SU-DHL-6 (cell line): Measurements from ENCODE around the gene PLB1.

Source experiments
- H2AFZ ChIP-seq: fragments of 200-600 bp; sonication (generic); 2 replicates; pipeline ENCODE4 v1.6.1; 2014; ENCODE audit warnings: low read depth, mild to moderate bottlenecking, moderate library complexity, mixed read lengths, antibody characterized with exemption, low read length; ENCODE audit not compliant: severe bottlenecking
- H3F3A ChIP-seq: fragments of 200-600 bp; shearing (Covaris generic); 2 replicates; pipeline ENCODE4 v1.6.0; 2016; ENCODE audit warnings: antibody characterized with exemption, mild to moderate bottlenecking; ENCODE audit not compliant: insufficient read depth
- H3K27ac ChIP-seq: fragments of 200-600 bp; sonication (generic); 2 replicates; pipeline ENCODE4 v1.5.1; 2016; ENCODE audit warnings: low read depth, mild to moderate bottlenecking, low read length, moderate library complexity, mixed read lengths
- H3K27me3 ChIP-seq: fragments of 200-600 bp; sonication (generic), shearing (Covaris generic); 2 replicates; pipeline ENCODE4 v1.6.0; 2014; ENCODE audit warnings: mild to moderate bottlenecking, low read length
- H3K36me3 ChIP-seq: fragments of 200-600 bp; sonication (generic); 2 replicates; pipeline ENCODE4 v1.6.1; 2014; ENCODE audit warnings: mild to moderate bottlenecking, low read length, mixed read lengths
- H3K4me2 ChIP-seq: fragments of 300-600, 200-600 bp; shearing (Covaris generic), sonication (generic); 2 replicates; pipeline ENCODE4 v1.6.0; 2014; ENCODE audit warnings: low read length, low read depth, mild to moderate bottlenecking; ENCODE audit not compliant: poor library complexity, severe bottlenecking
- H3K4me3 ChIP-seq: fragments of 200-600 bp; sonication (generic); 2 replicates; pipeline ENCODE4 v1.5.1; 2014; ENCODE audit warnings: antibody characterized with exemption, low read length, mild to moderate bottlenecking, mixed read lengths; ENCODE audit not compliant: insufficient read depth, poor library complexity, severe bottlenecking
- H3K79me2 ChIP-seq: fragments of 200-600 bp; sonication (generic); 2 replicates; pipeline ENCODE4 v1.6.1; 2014; ENCODE audit warnings: mild to moderate bottlenecking, low read length, moderate library complexity; ENCODE audit not compliant: insufficient read depth
- H3K9ac ChIP-seq: fragments of 200-600 bp; sonication (generic); 2 replicates; pipeline ENCODE4 v1.7.0; 2014; ENCODE audit warnings: mild to moderate bottlenecking, low read length
- H3K9me2 ChIP-seq: fragments of 200-600 bp; sonication (generic); replicated peaks from 2 replicates; pipeline ENCODE4 v1.6.1; 2014; ENCODE audit warnings: low read length; ENCODE audit not compliant: insufficient read depth
- H3K9me3 ChIP-seq: fragments of 200-600 bp; sonication (generic); 2 replicates; pipeline ENCODE4 v1.6.1; 2014; ENCODE audit warnings: low read length, mixed read lengths; ENCODE audit not compliant: insufficient read depth
- H4K20me1 ChIP-seq: fragments of 200-600 bp; sonication (generic); 2 replicates; pipeline ENCODE4 v1.6.1; 2014; ENCODE audit warnings: low read depth, mild to moderate bottlenecking, antibody characterized with exemption, low read length, moderate library complexity, mixed read lengths
- CTCF ChIP-seq: fragments of 200-600 bp; sonication (generic); IDR thresholded peaks from one replicate; pipeline ENCODE4 v1.5.1; 2017; ENCODE audit warnings: antibody characterized with exemption, mild to moderate bottlenecking, low read length, moderate library complexity; ENCODE audit not compliant: insufficient read depth, poor library complexity, severe bottlenecking
- EZH2phosphoT487 ChIP-seq: fragments of 200-600 bp; sonication (generic), shearing (Covaris generic); conservative IDR thresholded peaks from 2 replicates; pipeline ENCODE4 v1.6.1; 2018; ENCODE audit warnings: mild to moderate bottlenecking, antibody characterized with exemption, low read length, moderate library complexity, mixed read lengths

The PLB1 gene

DNA sequence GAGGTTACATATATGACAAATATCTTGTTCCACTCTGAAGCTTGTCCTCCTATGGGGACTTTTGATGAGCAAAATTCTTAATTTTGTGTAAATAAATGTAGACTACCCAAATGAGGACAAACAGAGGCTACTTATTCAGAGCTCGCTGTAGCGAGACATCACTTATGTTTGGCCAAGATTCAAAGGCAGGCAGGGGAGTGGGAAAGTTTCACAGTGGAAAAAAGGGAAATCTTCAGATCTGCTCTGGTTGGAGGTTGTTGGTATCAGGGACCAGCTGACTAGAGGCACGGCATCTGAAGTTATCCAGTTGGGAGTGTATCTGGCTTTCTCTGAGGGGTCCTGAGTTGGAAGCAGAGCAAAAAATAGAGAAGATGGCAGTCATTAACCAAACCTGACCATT lies 1.3 kb downstream of the PLB1 start:
- H4K20me1 ChIP-seq, result no peaks in the 10 kb centered on the region
- no peak overlapping the region for H3K9ac ChIP-seq
- no peaks in the 10 kb centered on the region for H3K79me2 ChIP-seq
- no peaks in the 10 kb centered on the region for H3K9me3 ChIP-seq
- H3K36me3 ChIP-seq, result no peaks in the 10 kb centered on the region
- H2AFZ ChIP-seq, result no peak overlapping the region
- TF ChIP-seq EZH2phosphoT487 (no peak), CTCF (no peak)
- no peaks in the 10 kb centered on the region for H3K9me2 ChIP-seq
- no peak overlapping the region for H3K4me2 ChIP-seq
- H3K27me3 ChIP-seq, result no peaks in the 10 kb centered on the region
- no peaks in the 10 kb centered on the region for H3F3A ChIP-seq
- no peak overlapping the region for H3K27ac ChIP-seq
- H3K4me3 ChIP-seq, result no peak overlapping the region

DNA sequence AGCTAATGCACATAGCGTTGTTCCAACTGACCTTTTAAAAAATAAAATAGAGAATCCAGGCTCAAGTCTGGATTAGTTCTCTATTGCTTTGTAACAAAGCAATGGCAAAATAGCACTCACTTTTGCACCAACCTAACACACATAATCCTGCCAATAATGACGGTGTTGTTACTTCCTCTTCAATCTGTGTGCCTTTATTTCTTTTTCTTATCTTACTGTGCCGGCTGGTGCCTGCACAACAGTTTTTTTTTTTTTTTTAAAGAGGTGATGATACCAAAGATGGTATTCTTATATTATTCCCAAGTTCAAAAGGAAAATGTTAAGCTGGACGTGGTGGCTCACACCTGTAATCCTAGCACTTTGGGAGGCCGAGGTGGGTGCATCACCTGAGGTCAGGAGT lies 3.4 kb downstream of the PLB1 start:
- Histone ChIP-seq H3K27me3 (no peaks in the 10 kb centered on the region), H2AFZ (no peak overlapping the region), H3K27ac (no peak overlapping the region), H3K4me2 (no peak overlapping the region), H3K9me2 (no peaks in the 10 kb centered on the region), H3F3A (no peaks in the 10 kb centered on the region), H3K79me2 (no peaks in the 10 kb centered on the region), H3K9ac (no peak overlapping the region), H4K20me1 (no peaks in the 10 kb centered on the region), H3K9me3 (no peaks in the 10 kb centered on the region), H3K36me3 (no peaks in the 10 kb centered on the region), H3K4me3 (no peak overlapping the region)
- TF ChIP-seq CTCF (no peak), EZH2phosphoT487 (no peak)

DNA sequence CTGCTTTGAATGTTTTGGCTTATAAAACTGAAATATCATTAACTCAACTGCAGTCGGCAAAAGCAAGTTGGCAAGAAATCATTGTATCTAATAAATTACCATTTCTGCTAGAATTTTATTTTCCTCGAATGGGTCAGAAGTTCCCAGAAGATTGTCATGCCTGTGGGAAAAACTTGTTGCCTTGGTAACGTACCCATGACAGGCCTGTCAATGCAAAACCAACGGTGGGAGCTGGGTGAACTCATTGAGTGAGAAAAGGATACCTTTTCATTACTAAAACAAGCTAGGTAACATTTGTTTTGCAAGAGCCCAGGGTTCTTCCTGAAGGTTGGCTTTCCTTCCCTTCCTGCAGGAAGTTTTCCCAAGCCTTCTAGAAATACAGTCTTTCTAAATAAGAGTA lies 9.5 kb downstream of the PLB1 start:
- Histone ChIP-seq H3K4me3 (no peak overlapping the region), H3K9ac (no peak overlapping the region), H2AFZ (no peak overlapping the region), H3K4me2 (no peak overlapping the region), H4K20me1 (no peaks in the 10 kb centered on the region), H3K27ac (no peak overlapping the region), H3F3A (no peaks in the 10 kb centered on the region), H3K79me2 (no peaks in the 10 kb centered on the region), H3K9me3 (no peaks in the 10 kb centered on the region), H3K36me3 (no peaks in the 10 kb centered on the region), H3K9me2 (no peaks in the 10 kb centered on the region), H3K27me3 (no peaks in the 10 kb centered on the region)
- TF ChIP-seq EZH2phosphoT487 (no peak), CTCF (no peak)
